GM23248 (cell line): ENCODE results near the gene BUD31.

ENCODE experiments used
- EZH2 ChIP-seq: fragments of 200-600 bp; sonication (generic); IDR thresholded peaks from 2 replicates; pipeline ENCODE4 v1.6.1; 2018; ENCODE audit warnings: antibody characterized with exemption, mild to moderate bottlenecking; ENCODE audit not compliant: insufficient read depth, poor library complexity, severe bottlenecking
- EZH2phosphoT487 ChIP-seq: fragments of 200-600 bp; sonication (generic); IDR thresholded peaks from 2 replicates; pipeline ENCODE4 v1.6.1; 2018; ENCODE audit warnings: antibody characterized with exemption, moderate library complexity, mild to moderate bottlenecking, low read depth; ENCODE audit not compliant: insufficient read depth

DNA sequence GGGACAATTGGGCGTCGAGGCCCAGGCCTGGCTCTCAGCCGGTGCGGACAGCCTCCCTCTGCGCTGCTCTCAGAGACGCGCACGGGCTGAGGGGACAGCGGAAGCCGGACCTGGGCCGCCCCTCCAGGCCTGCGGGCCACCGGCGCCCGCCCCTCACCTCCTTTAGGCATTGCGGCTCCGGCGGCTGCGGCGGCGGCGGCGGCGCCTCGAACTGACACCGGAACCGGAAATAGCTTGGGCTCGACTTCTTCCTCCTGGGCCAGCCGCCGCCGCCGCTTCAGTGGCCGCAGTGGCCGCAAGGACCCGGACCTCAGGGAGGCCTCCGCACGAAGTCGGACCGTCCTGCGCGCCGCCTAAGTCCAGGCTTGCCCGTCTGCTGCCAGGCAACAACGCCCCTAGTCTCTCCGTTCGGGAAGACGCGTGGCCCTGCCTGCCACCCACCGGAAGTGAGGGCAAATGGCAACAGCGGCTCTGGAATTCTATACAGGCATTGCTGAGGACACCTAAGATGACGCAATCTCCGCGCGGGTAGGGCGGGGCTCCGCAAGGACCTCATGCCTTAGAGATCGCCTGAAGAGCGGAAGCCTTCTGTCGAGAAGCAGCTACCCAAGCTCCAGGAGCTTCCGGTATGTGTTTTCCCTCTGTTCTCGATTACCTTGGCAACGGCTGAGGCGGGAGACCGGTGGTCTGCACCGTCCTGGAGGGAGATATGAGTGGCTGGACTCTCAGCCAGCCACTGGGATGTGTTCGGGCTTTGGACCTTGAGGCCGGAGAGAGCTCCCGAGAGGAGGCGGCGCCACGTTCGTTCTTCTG is at the start of gene BUD31, which contains the start of gene PDAP1:
- TF ChIP-seq EZH2 (no peak), EZH2phosphoT487 (no peak)
